Measurements from ENCODE around the gene MED12L. TPM values are rescaled to one million over a fixed set of nuclear protein-coding genes. Genes with fewer than 3 reads are reported as not detected.

MED12L gene
- total RNA-seq, 1 donor from 2014 or later: 1.4 TPM

GRCh38 chr3:151296226-151296625, 210.8 kb downstream of the MED12L start:
- TF ChIP-seq CTCF (IDR thresholded peaks at IDR 0.05): no peak
- Mint-ChIP-seq H3K9me3 (ENCODE audit: unreplicated experiment) (no peaks in the 10 kb centered on the region), H3K36me3 (ENCODE audit: unreplicated experiment) (no peaks in the 10 kb centered on the region), H3K4me3 (ENCODE audit: unreplicated experiment) (no peak overlapping the region), H3K27me3 (ENCODE audit: unreplicated experiment) (no peaks in the 10 kb centered on the region), H3K27ac (ENCODE audit: unreplicated experiment) (no peak overlapping the region), H3K4me1 (ENCODE audit: unreplicated experiment) (no peaks in the 10 kb centered on the region)
- DNase-seq (ENCODE audit: extremely low spot score, unreplicated experiment): no peak

DNA sequence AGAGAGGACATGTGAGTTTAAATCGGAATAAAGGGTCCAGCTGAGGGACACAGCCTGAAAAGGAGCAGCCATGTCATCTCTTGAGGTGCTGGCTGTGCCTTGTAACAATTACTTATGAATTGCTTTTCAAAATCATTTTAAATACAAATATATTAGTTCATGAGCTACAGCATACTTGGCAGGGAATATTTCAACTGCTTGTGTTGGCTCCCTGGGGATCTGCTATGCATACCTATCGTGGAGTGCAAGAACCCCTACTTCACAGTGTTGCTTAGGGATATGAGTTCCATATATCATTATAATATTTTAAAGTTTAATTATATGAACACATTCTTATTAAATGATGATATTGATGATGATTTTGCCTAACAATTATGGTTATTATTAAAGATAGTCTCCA, 212.0 kb downstream of the MED12L start:
- DNase-seq (ENCODE audit: extremely low spot score, unreplicated experiment): no peak
- Mint-ChIP-seq H3K27me3 (ENCODE audit: unreplicated experiment) (no peaks in the 10 kb centered on the region), H3K4me3 (ENCODE audit: unreplicated experiment) (no peak overlapping the region), H3K9me3 (ENCODE audit: unreplicated experiment) (no peaks in the 10 kb centered on the region), H3K27ac (ENCODE audit: unreplicated experiment) (no peak overlapping the region), H3K4me1 (ENCODE audit: unreplicated experiment) (no peaks in the 10 kb centered on the region), H3K36me3 (ENCODE audit: unreplicated experiment) (no peaks in the 10 kb centered on the region)
- TF ChIP-seq CTCF (IDR thresholded peaks at IDR 0.05): no peak

DNA sequence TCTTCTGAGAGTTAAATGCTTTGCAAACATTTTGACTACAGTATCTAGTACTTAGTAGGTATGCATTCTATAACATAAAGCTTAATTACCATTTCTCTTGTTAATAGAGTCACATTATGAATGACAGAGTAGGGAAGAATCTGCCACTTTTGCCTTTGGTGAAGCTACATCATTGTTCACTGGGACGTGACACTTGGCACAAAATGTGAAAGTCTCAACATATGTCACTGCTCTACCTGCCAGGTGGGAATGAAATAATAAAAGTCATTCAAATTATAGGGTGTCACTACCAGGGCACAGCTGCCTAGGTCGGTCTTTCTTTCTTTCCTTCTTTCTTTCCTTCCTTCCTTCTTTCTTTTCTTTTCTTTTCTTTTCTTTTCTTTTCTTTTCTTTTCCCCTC, 213.5 kb downstream of the MED12L start:
- Mint-ChIP-seq H3K9me3 (ENCODE audit: unreplicated experiment) (no peaks in the 10 kb centered on the region), H3K27me3 (ENCODE audit: unreplicated experiment) (no peaks in the 10 kb centered on the region), H3K36me3 (ENCODE audit: unreplicated experiment) (no peaks in the 10 kb centered on the region), H3K4me1 (ENCODE audit: unreplicated experiment) (peaks cover 3% of the 10 kb centered on the region), H3K27ac (ENCODE audit: unreplicated experiment) (no peak overlapping the region), H3K4me3 (ENCODE audit: unreplicated experiment) (no peak overlapping the region)
- TF ChIP-seq CTCF (IDR thresholded peaks at IDR 0.05): no peak
- no peak for DNase-seq (ENCODE audit: extremely low spot score, unreplicated experiment)

- no peak overlapping the region for H3K27ac Mint-ChIP-seq (ENCODE audit: unreplicated experiment)
- H3K27me3 Mint-ChIP-seq (ENCODE audit: unreplicated experiment): no peaks in the 10 kb centered on the region
- no peaks in the 10 kb centered on the region for H3K9me3 Mint-ChIP-seq (ENCODE audit: unreplicated experiment)
- DNase-seq (ENCODE audit: extremely low spot score, unreplicated experiment): no peak
- no peak for TF ChIP-seq CTCF (IDR thresholded peaks at IDR 0.05)
- peaks cover 13% of the 10 kb centered on the region for H3K4me1 Mint-ChIP-seq (ENCODE audit: unreplicated experiment)
- no peak overlapping the region for H3K4me3 Mint-ChIP-seq (ENCODE audit: unreplicated experiment)
- no peaks in the 10 kb centered on the region for H3K36me3 Mint-ChIP-seq (ENCODE audit: unreplicated experiment)
These were observed 215.1 kb downstream of the MED12L start for GRCh38 chr3:151300539-151300938.

- no peaks in the 10 kb centered on the region for H3K36me3 Mint-ChIP-seq (ENCODE audit: unreplicated experiment)
- no peak overlapping the region for H3K4me3 Mint-ChIP-seq (ENCODE audit: unreplicated experiment)
- H3K9me3 Mint-ChIP-seq (ENCODE audit: unreplicated experiment): no peaks in the 10 kb centered on the region
- H3K27me3 Mint-ChIP-seq (ENCODE audit: unreplicated experiment): no peaks in the 10 kb centered on the region
- no peak for DNase-seq (ENCODE audit: extremely low spot score, unreplicated experiment)
- no peak for TF ChIP-seq CTCF (IDR thresholded peaks at IDR 0.05)
- no peak overlapping the region for H3K27ac Mint-ChIP-seq (ENCODE audit: unreplicated experiment)
- peaks cover 17% of the 10 kb centered on the region for H3K4me1 Mint-ChIP-seq (ENCODE audit: unreplicated experiment)
These were observed 216.3 kb downstream of the MED12L start for GRCh38 chr3:151301787-151302186.
